BLaER1 treated with 17β-estradiol and CSF1 and Interleukin-3, amounts not matched to agents 10 nM and 100 nM (cell line): ENCODE results near the gene NGF.
"Not testable (repeated sequence)": the region's sequence is repeated elsewhere in the genome, so short reads cannot be mapped to it uniquely, and the experiment has no call there.

Experiments used
- H3K27ac ChIP-seq, 11 experiments: shearing (Covaris generic); formaldehyde crosslinking; 2 replicates each; pipeline ENCODE4 v1.8.1; 2022
- H3K27me3 ChIP-seq, 11 experiments: shearing (Covaris generic); formaldehyde crosslinking; 2 replicates each; pipeline ENCODE4 v1.8.1; 2022
- H3K36me3 ChIP-seq, 11 experiments: shearing (Covaris generic); formaldehyde crosslinking; 2 replicates each; pipeline ENCODE4 v1.8.1; 2022
- H3K4me1 ChIP-seq, 10 experiments: shearing (Covaris generic); formaldehyde crosslinking; 2 replicates each; pipeline ENCODE4 v1.8.1; 2022
- H3K4me2 ChIP-seq, 11 experiments: shearing (Covaris generic); formaldehyde crosslinking; 2 replicates each; pipeline ENCODE4 v1.8.1; 2022
- H3K4me3 ChIP-seq, 10 experiments: shearing (Covaris generic); formaldehyde crosslinking; 2 replicates each; pipeline ENCODE4 v1.8.1; 2022
- H3K9ac ChIP-seq, 11 experiments: shearing (Covaris generic); formaldehyde crosslinking; 2 replicates each; pipeline ENCODE4 v1.8.1; 2022
- H3K9me3 ChIP-seq, 11 experiments: shearing (Covaris generic); formaldehyde crosslinking; replicated peaks in 1 of 11; 2 replicates each; pipeline ENCODE4 v1.8.1; 2022
- H4K20me1 ChIP-seq, 11 experiments: shearing (Covaris generic); formaldehyde crosslinking; 2 replicates each; pipeline ENCODE4 v1.8.1; 2022
- Cebpa-rat ChIP-seq, 11 experiments: shearing (Covaris generic); IDR thresholded peaks; 2 replicates each; pipeline ENCODE4 v1.8.1; 2022

NGF gene

GRCh38 chr1:115363171-115363570 lies 25.1 kb upstream of the NGF start:
- Histone ChIP-seq H4K20me1 (no peaks in the 10 kb centered on the region), H3K4me2 (peak overlapping the region in 6 of 11 experiments; percentile 15 to 63 (median 32); a peak in 6 of 22 replicates), H3K27ac (no peak overlapping the region), H3K9me3 (peaks cover 20 to 27% (median 23%) of the 10 kb centered on the region in 11 experiments), H3K4me3 (no peak overlapping the region), H3K36me3 (no peaks in the 10 kb centered on the region), H3K27me3 (no peaks in the 10 kb centered on the region), H3K4me1 (peaks cover 0 to 19% (median 11%) of the 10 kb centered on the region in 10 experiments; a peak in 12 of 20 replicates), H3K9ac (no peak overlapping the region)
- no peak for TF ChIP-seq Cebpa-rat (IDR thresholded peaks at IDR 0.05)

- Histone ChIP-seq H3K9me3 (peaks cover 20 to 27% (median 23%) of the 10 kb centered on the region in 11 experiments), H3K4me1 (peaks cover 0 to 19% (median 11%) of the 10 kb centered on the region in 10 experiments; a peak in 12 of 20 replicates)
- not testable (repeated sequence) for H3K27me3 ChIP-seq, H3K36me3 ChIP-seq, H3K4me2 ChIP-seq, H3K9ac ChIP-seq, H3K27ac ChIP-seq, H4K20me1 ChIP-seq, H3K4me3 ChIP-seq
Observed at GRCh38 chr1:115360505-115361129, 22.6 kb upstream of the NGF start.

- not testable (repeated sequence) for H4K20me1 ChIP-seq, H3K4me2 ChIP-seq, H3K27me3 ChIP-seq, H3K36me3 ChIP-seq, H3K9ac ChIP-seq, H3K27ac ChIP-seq, H3K4me3 ChIP-seq
- Histone ChIP-seq H3K4me1 (peaks cover 0 to 18% (median 11%) of the 10 kb centered on the region in 10 experiments; a peak in 12 of 20 replicates), H3K9me3 (peaks cover 20 to 27% (median 23%) of the 10 kb centered on the region in 11 experiments)
Observed at GRCh38 chr1:115359787-115360452, 21.9 kb upstream of the NGF start.

- Histone ChIP-seq H3K9ac (no peak overlapping the region), H3K4me1 (peaks cover 0 to 8% (median 3%) of the 10 kb centered on the region in 10 experiments; a peak in 10 of 20 replicates), H4K20me1 (no peaks in the 10 kb centered on the region), H3K27ac (no peak overlapping the region), H3K9me3 (peaks cover 18 to 20% (median 18%) of the 10 kb centered on the region in 11 experiments), H3K4me2 (no peak overlapping the region), H3K4me3 (no peak overlapping the region), H3K36me3 (no peaks in the 10 kb centered on the region), H3K27me3 (no peaks in the 10 kb centered on the region)
- TF ChIP-seq Cebpa-rat (IDR thresholded peaks at IDR 0.05) = no peak
Observed at GRCh38 chr1:115356356-115356755, 18.3 kb upstream of the NGF start.

- Histone ChIP-seq H3K9ac (no peak overlapping the region), H3K4me1 (peaks cover 0 to 10% (median 3%) of the 10 kb centered on the region in 10 experiments; a peak in 10 of 20 replicates), H3K27ac (no peak overlapping the region)
Observed at GRCh38 chr1:115355069-115355468, 17.0 kb upstream of the NGF start.

GRCh38 chr1:115351143-115351542 lies 13.1 kb upstream of the NGF start:
- Histone ChIP-seq H3K36me3 (no peaks in the 10 kb centered on the region), H3K4me1 (peaks cover 0 to 16% (median 5%) of the 10 kb centered on the region in 10 experiments; a peak in 10 of 20 replicates), H3K27me3 (no peaks in the 10 kb centered on the region), H3K4me3 (no peak overlapping the region), H4K20me1 (no peaks in the 10 kb centered on the region), H3K9me3 (no peaks in the 10 kb centered on the region), H3K4me2 (peak overlapping the region in 2 of 11 experiments; percentile 13 to 46; a peak in 4 of 22 replicates), H3K9ac (no peak overlapping the region), H3K27ac (no peak overlapping the region)
- no peak for TF ChIP-seq Cebpa-rat (IDR thresholded peaks at IDR 0.05)

More at GRCh38 chr1:115355069-115355468, 17.0 kb upstream of the NGF start:
- peaks cover 5 to 7% (median 5%) of the 10 kb centered on the region in 11 experiments; a peak in 21 of 22 replicates for H3K9me3 ChIP-seq
- H3K36me3 ChIP-seq = no peaks in the 10 kb centered on the region
- no peak overlapping the region for H3K4me3 ChIP-seq
- H3K4me2 ChIP-seq = no peak overlapping the region
- H4K20me1 ChIP-seq = no peaks in the 10 kb centered on the region
- TF ChIP-seq Cebpa-rat (IDR thresholded peaks at IDR 0.05) = no peak
- H3K27me3 ChIP-seq = no peaks in the 10 kb centered on the region

- no peak for TF ChIP-seq Cebpa-rat (IDR thresholded peaks at IDR 0.05)
- no peak overlapping the region for H3K27ac ChIP-seq
- no peak overlapping the region for H3K9ac ChIP-seq
- no peak overlapping the region for H3K4me2 ChIP-seq
- H4K20me1 ChIP-seq = no peaks in the 10 kb centered on the region
- H3K9me3 ChIP-seq = no peaks in the 10 kb centered on the region
- H3K4me3 ChIP-seq = no peak overlapping the region
- no peaks in the 10 kb centered on the region for H3K27me3 ChIP-seq
- H3K4me1 ChIP-seq = peaks cover 0 to 23% (median 15%) of the 10 kb centered on the region in 10 experiments; a peak in 16 of 20 replicates
- no peaks in the 10 kb centered on the region for H3K36me3 ChIP-seq
Observed at GRCh38 chr1:115348636-115349035, 10.6 kb upstream of the NGF start.

GRCh38 chr1:115347282-115347681 lies 9.2 kb upstream of the NGF start:
- Histone ChIP-seq H3K9me3 (no peaks in the 10 kb centered on the region), H3K4me3 (no peak overlapping the region), H3K4me2 (peak overlapping the region in 1 of 11 experiments; percentile 22; a peak in 1 of 22 replicates), H3K9ac (no peak overlapping the region), H3K36me3 (no peaks in the 10 kb centered on the region), H4K20me1 (no peaks in the 10 kb centered on the region), H3K27me3 (no peaks in the 10 kb centered on the region), H3K4me1 (peaks cover 1 to 37% (median 29%) of the 10 kb centered on the region in 10 experiments; a peak in 18 of 20 replicates), H3K27ac (no peak overlapping the region)
- no peak for TF ChIP-seq Cebpa-rat (IDR thresholded peaks at IDR 0.05)

- Histone ChIP-seq H3K36me3 (no peaks in the 10 kb centered on the region), H3K4me2 (peak overlapping the region; percentile 7 to 86 (median 72); a peak in 20 of 22 replicates), H3K9ac (no peak overlapping the region), H3K27ac (peak overlapping the region in 3 of 11 experiments; percentile 29 to 46 (median 41); a peak in 4 of 22 replicates), H3K9me3 (peaks cover 0 to 8% (median 3%) of the 10 kb centered on the region in 11 experiments; a peak in 5 of 22 replicates), H3K4me1 (peaks cover 22 to 52% (median 45%) of the 10 kb centered on the region in 10 experiments), H3K27me3 (no peaks in the 10 kb centered on the region), H3K4me3 (no peak overlapping the region; a peak in 1 of 20 replicates), H4K20me1 (no peaks in the 10 kb centered on the region)
- no peak for TF ChIP-seq Cebpa-rat (IDR thresholded peaks at IDR 0.05)
Observed at GRCh38 chr1:115343200-115343737, 5.2 kb upstream of the NGF start.
